GM19397 (cell line): Measurements from ENCODE around the gene SHANK1.

Source experiments
- ATAC-seq: cut with Tn5 transposase; IDR thresholded peaks from one replicate; pipeline ENCODE4 v1.9.1; 2021; ENCODE audit warnings: mild to moderate bottlenecking, moderate library complexity; ENCODE audit not compliant: unreplicated experiment

The SHANK1 gene

DNA sequence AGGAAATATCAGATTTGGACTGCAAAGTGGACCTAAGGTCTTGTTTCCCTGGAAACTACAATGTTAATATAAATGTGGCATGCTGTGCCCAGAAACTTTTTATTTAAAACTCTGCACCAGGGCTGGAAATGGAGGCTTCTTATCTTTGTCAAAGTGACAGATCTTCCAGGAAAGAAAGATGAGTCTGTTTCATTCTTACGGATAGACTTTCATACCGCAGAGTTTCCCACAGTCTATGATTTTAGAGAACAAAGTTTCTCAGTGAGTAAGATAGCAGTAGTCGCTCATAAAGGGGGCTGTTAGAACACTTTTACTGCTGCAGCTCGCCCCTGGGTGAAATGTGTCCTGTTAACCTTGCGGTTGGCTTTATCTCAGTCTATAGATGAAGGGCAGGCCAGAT lies 10.3 kb upstream of the SHANK1 start:
- no peak for ATAC-seq

DNA sequence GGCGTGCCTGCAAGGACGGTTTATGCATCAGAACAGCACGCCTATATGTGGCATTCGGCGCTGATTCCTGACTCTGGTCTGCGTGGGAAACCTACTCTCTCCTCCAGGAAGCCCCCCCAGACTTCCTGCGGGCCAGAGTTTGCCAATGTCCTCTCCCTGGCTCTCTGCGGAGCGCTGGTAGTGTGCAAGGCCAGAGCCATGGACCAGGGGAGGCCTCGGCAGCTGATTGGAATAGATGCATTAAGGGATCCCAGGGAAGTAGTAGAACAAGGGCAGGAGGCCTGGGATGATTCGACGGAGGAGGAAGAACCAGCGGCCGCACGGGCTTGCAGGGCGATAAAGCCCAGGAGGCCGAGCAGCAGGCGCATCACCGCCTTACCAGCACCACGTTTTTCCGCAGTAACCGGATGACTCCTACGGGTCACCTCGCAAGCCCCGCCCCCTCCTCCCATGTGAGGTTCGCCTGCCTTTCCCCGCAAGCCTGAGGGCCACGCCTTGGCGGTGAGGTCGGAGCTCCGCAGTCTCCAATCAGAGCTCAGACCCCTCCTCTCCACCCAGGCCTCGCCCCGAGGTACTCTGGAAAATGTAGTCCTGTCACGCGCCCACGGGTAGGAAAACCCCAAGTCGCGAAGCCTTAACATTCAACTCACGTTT lies 8.6 kb upstream of the SHANK1 start:
- ATAC-seq: no peak

DNA sequence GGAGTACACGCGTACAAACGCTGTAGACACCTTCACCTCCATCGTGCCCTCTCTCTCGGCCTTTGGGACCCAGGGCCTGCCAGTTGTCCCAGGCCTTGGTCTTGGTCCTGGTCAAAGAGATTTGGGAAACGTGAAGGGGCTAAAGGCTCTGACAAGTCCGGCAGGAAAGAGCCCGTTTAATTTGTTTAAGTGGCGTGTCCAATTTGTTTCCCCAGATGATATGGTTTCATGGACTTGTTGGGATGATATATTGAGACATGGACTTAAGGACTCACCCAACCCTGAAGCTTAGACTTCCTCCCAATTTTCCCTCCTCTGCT lies 6.3 kb upstream of the SHANK1 start:
- ATAC-seq: no peak

DNA sequence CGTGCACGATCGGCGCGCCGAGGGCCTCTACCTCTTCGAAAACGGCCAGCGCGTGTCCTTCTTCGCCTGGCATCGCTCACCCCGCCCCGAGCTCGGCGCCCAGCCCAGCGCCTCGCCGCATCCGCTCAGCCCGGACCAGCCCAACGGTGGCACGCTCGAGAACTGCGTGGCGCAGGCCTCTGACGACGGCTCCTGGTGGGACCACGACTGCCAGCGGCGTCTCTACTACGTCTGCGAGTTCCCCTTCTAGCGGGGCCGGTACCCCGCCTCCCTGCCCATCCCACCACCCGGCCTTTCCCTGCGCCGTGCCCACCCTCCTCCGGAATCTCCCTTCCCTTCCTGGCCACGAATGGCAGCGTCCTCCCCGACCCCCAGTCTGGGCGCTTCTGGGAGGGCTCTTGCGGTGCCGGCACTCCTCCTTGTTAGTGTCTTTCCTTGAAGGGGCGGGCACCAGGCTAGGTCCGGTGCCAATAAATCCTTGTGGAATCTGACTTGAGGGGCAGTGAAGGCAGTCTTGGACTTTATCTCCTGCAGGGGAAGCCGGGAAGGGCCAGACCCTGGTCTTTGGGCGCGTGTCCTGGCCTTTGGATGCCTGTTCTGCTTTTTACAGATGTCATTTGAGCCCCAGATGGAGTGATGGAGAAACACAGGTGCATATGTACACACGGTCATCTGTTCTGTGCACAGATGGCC lies 5.8 kb upstream of the SHANK1 start:
- peak; percentile 8 for ATAC-seq

DNA sequence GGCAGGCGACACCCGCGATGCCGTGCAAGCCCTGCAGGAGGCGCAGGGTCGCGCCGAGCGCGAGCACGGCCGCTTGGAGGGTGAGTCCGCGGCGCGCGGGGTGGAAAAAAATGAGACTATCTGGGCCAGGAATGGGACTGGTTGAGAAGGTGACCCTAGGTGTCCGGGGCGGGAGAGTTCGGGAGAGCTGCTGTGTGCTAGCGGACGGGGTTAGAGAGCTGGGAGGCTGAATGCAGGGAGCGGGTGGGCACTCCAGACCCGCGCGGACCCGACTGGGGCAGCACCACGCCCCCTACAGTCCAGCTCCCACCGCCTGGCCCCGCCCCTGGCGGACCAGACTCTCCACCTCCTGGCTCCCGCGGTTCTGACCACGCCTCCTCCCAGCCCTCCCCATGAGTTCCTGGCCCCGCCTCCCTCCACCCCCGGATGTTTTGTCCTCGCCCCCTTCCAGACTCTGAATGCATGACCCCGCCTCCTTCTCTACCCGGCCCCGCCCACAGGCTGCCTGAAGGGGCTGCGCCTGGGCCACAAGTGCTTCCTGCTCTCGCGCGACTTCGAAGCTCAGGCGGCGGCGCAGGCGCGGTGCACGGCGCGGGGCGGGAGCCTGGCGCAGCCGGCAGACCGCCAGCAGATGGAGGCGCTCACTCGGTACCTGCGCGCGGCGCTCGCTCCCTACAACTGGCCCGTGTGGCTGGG lies 5.1 kb upstream of the SHANK1 start:
- peak; percentile 74 for ATAC-seq

DNA sequence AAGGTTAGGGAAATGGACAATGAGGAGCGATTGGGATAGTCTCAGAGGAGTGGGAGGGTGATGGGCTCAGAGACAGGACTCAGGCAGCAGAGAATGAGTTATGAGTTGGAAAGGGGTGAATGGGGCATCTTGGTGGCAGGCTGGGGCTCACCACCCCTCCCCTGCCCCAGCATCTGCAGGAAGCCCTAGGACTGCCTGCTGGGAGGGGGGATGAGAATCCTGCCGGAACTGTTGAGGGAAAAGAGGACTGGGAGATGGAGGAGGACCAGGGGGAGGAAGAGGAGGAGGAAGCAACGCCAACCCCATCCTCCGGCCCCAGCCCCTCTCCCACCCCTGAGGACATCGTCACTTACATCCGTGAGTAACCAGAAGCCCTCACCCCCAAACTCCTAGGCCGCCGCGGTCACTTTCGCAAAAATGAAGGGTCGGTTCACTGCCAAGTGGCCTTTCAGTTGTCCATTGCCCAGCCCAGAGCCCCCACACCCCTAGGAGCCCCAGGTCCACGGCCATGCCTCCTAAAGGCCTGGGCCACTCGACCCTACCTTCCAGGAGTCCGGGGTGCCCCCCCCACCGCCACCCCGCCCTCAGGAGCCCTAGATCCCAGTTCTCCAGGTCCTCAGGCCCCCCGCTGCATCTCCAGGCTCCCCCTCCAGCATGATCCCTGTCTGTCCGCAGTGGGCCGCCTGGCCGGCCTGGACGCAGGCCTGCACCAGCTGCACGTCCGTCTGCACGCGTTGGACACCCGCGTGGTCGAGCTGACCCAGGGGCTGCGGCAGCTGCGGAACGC lies 4.3 kb upstream of the SHANK1 start:
- ATAC-seq: peak; percentile 20

DNA sequence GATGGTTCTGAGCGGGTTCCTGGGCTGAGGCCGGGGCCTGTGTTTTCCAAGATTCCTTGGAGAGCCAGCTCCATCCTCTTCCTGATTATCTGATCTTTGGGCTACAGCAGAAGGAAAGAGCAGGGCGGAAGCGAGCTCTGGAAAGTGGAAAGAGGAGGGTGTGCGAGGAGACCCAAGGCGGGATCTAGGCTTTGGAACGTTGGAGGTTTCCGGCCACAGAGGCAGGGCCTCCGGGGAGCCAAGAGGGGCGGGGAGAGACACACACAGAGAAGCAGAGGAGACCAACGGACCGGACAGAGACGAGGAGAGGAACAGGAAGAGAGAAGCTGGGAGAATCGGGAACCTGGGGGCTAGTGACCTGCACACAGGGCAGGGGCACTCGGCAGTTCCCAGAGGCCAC lies 3.5 kb upstream of the SHANK1 start, which contains the start of gene CLEC11A:
Gene CLEC11A (plus strand): TSS at position 296 of the 400 bp plus-strand sequence. CDS start 162 bp downstream, outside the sequence.
- no peak for ATAC-seq

DNA sequence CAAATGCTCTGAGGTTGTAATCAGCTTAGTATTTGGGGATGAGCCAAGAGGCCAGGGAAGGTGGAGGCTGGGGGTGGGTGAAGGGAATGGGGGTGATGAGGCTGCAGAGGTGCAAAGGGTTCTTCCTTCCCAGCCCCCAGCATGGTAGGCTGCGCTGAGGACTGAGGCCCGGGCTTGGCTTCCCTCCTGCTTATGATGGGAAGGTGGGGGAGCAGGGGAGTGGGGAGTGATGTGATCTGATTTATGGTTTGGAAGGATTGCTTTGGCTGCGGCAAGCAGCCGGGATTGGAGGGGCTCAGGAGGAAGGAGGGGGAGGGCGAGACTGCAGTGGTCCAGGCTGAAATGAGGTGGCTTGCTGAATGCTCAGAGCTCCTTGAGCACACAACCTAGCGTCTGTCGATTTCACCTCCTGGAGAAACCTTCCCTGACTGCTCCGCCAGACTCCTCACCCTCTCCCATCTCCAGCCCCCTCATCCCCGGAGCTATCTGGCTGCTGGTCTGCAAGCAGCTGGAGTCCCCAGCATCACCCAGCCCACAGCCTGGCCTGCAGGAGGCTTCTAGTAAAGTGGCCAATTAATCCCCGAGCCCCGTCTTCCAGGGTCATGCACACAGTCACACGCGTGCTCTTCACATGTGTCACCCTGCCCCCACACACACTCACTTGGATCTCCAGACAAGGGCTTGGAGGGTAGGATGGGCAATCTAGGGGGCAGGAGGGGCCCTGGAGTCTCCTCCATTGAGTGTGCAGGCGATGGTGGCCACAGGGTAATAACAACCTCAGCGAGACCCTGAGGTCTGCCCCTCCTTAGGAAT lies 2.8 kb upstream of the SHANK1 start:
- ATAC-seq: no peak

DNA sequence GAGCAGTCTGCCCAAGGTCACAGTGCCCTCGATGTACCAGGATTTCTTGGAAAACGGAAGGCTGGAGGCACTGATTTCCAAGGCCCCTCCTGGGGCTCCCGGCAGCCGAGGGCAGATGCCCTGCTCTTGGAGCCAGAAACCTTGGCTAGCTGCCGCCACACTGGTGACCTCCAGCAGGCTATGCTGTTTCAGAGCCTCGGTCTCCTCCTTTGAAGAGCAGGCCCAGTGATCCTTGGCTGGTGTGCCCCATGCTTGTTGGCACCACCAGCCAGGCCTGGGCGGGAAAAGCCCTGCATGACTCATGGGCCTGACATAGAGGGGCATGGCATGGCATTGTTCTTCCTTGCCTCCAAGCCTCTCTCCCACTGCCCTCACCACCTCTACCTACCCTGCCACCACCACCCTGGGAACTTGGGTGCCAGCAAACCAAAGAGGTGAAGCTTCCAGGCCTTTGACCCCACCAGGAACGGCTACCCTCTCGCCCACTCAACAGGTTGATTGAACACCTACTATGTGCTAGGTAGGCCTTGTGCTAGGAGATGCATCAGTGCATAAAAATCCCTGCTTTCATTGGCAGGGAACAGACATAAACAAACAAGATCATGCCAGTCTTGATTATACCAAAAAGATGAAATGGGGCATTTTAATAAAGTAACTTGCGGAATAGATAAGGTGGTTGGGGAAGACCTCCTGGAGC lies 2.0 kb upstream of the SHANK1 start:
- ATAC-seq: no peak

DNA sequence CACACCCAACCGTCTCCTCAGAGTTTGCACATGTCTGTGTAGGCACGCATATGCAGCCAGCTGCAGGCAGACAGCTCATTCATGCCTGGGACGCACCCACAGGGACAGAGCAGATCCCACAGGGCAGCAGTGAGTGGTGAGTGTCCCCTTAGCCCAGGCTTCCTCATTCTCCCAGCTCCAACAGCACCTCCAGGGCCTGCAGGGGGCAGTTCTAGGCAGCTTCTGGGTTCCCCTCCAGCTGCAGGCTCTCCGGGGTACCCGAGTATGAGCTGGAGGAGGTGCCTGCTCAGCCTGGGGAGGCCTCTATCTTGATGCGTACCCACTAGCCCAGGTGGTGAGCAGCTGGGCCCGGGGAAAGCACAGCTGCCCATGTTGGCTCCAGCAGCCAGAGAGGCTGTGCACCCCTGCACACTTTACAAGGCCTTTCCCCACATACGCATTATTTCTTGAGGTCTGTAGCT lies 1.3 kb upstream of the SHANK1 start:
- no peak for ATAC-seq

DNA sequence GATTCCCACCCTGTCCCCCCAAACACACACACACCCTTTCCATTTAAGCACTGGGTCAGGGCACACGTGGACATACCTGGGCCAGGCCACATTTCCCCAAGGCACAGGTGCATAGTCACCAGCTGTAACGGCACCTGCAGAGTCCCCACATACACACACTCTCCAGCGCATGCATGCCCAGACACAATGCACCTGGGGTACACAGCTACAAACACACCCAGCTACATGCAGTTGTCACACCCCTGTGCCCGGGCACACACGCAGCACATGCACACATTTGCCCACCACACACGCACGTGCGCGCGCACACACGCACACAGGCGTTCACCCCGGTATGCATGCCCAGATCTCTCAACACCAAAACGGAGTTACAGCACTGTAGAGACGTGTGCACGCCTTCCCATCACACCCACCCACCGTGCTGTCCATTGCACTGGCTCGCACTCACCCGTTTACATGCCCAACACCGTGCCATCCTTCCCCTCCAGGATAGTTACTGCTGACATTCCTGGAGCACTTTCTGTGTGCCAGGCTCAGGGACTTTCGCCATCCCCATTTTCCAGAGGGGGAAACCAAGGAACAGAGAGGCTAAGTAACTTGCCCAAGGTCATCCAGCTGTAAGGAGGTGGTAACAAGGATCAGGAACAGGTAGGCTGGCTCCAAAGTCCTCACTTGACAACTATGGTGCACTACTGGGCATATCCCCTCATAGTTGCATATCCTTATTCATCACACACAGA lies 749 bp upstream of the SHANK1 start:
- ATAC-seq: no peak

DNA sequence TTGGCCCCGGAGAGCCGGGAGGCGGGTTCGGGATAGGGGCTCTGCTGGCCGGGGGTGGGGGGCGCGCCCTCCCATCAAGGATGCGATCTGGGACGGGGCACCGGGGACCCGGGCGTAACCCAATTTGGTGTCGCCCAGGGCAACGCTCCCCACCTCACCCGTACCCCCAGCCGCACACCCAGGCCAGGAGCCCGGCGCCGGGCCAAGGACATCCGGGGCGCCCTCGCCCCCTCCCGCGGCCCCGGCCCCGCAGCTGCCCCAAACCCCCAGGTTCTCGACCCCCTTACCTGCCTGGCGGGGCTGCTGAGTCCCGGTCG lies 525 bp downstream of the SHANK1 start:
- ATAC-seq: no peak

DNA sequence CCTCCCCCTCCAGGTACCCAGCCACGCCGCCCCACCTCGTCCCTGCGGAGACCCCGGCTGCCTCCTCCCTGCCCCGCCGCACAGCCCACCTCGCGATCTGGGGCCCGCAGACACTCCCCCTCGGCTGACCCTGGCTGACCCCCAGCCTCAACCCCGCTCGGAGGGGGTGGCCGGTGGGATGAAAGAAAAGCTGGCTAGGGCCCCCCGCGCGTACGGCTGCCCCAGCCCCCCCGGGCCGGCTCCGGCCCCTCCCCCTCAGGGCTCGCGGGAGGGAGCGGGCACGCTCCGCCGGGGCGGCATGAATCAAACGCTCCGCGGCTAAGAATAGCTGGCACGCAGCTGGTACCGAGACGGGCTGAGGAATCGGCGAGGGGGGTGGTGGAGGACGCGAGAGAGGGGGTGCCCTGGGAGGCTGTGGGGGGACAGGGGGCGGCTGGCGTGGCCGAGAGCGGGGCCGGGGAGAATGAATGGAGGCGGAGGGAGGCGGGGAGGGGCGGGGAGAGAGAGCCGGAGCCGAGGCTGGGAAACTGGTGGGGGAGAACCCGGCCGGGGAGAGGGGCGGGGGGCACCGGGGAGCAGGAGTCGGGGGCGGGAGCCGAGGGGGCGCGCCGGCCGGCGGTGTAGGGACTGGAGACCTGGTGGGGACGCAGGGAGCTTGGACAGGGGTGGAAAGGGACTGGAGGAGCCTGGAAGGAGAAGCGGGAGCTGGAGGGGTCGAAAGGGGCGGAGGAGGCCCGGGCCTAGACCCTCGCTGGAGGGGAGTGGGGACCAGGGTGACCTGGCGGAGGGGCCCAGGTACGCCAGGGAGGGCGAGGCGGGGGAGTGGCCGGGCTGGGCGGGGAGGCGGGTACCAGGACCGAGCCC lies 1.1 kb downstream of the SHANK1 start:
- ATAC-seq: no peak

DNA sequence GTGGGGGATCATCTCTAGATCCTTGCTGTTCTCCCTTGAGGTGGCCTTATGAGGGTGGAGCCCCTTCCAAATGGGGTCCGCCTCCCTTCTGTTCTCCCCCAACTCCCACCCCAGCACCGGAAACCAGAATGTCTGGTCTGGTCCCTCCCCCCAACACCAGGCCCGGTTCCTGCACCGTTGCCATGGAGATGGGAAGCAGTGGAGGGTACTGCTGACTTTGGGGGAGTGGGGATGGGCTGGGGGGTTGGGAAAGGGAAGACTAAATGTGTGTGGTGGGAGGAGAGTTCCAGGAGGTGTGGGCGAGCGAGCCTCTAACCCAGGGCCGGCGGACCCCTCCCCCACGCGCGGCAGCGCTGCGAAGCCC lies 1.7 kb downstream of the SHANK1 start:
- ATAC-seq: no peak

DNA sequence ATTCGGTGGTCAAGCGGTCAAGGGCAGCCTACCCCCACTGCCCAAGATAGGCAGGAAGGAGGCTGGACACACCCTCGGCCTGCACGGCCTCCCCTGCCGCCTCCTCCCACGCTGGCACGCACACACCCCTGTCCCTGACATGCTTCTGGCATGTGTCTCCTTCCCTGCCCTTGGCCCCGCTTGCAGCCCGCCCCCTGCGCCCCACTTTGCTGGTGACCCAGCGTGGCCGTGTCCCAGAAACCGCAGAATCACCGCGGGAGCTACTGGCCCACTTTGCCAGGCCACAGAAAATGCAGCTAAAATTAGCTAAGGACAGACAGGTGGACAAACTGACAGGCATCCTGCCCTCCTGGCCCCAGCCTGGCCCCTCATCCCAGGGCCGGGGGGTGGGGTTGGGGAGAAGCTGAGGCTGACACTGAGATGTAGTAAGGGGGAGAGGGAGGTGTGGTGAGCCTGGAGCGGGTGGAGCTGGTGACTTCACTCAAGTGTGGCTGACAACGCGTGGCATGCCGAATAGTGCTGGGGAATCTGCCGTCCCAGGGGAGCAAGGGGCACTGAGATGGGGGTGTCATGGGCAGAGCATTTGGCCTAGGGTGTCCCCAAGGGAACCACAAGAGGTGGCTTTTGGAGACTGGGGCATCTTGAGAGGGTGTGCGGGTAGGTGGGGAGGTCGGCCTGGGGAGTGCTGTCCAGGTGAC lies 2.4 kb downstream of the SHANK1 start:
- ATAC-seq: no peak

DNA sequence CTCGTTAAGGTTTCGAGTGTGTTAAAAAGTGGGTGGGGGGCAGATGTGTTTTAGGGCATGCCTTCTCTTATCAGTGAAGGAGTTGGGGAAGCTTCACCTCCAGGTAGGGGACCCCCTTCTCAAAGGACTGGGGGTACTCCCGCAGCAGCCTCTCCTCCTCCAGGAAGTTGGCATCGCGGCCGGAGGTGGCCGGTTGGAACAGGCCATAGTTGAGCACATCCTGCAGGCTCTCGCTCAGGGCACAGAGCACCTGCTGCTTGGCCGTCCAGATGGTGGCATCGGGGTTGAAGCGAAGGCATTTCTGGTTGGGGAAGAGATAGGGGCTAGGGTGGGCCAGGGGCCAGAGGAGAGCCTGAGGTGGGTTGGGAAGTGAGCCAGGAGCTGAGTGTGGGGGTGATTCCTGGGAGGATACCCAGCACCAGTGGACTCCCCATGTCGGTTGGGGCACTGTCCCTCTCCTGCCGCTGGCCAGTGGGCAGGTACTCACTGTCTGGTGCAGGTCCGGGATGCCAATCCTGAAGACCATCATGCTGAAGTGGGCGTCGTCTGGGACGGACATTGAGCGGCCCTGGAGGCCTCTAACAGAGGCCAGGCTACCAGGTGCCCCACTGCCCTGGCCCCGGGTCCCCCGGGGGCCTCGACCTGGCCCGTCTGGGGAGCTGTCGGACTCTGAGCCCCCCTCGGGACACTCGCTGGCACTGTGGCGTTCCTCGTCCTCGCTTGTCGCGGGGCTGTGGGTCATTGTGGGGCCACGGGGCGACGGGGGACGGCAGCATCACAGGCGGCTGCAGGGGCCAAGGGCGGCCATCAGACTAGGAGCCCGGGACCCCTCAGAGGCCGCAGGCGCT lies 3.2 kb downstream of the SHANK1 start:
- ATAC-seq: no peak
